Measurements from ENCODE around the gene DDX51. TPM values are rescaled to one million over a fixed set of nuclear protein-coding genes. Genes with fewer than 3 reads are reported as not detected.

DDX51 gene
- total RNA-seq, 1 experiment from 2014 or later: 38.1 TPM

GRCh38 chr12:132129007-132129406, 15.1 kb downstream of the DDX51 start:
- intact Hi-C loops (cut with micrococcal nuclease): no loop called here
- no peak overlapping the region for H3K4me2 ChIP-seq (ENCODE audit: low read length)
- ChIA-PET CTCF (no interaction called here), POLR2A (no interaction called here), RAD21 (ENCODE audit: low non-redundant PET in 1 of 2, low total read pairs in 2 of 2, uncharacterized antibody in 2 of 2, unreplicated experiment in 2 of 2) (no interaction called here)
- no peak for ATAC-seq
- H3K27me3 ChIP-seq (ENCODE audit: insufficient read depth, low read length): no peaks in the 10 kb centered on the region
- H3K9me2 ChIP-seq (ENCODE audit: insufficient read depth): no peaks in the 10 kb centered on the region
- H3K36me3 ChIP-seq (ENCODE audit: control insufficient read depth in 1 of 2, insufficient read depth in 2 of 2, low read length in 2 of 2): peaks cover 0 to 6% of the 10 kb centered on the region in 2 experiments; a peak in 1 of 4 replicates
- H2AFZ ChIP-seq (ENCODE audit: low read depth, low read length, poor library complexity, severe bottlenecking): no peak overlapping the region
- no peak for DNase-seq (ENCODE audit: low read depth, low spot score)
- H3K27ac ChIP-seq (ENCODE audit: low read depth, low read length): no peak overlapping the region
- no peaks in the 10 kb centered on the region for H3K79me2 ChIP-seq (ENCODE audit: insufficient read depth, low read length)
- no peak for TF ChIP-seq POLR2AphosphoS5 (IDR thresholded peaks at IDR 0.05; ENCODE audit: low read depth, low read length)
- TF ChIP-seq ELF1 (IDR thresholded peaks at IDR 0.05; ENCODE audit: borderline replicate concordance, low read depth): no peak
- TF ChIP-seq ATF3 (IDR thresholded peaks at IDR 0.05): no peak
- no peak for TF ChIP-seq REST (IDR thresholded peaks at IDR 0.05; ENCODE audit: low read depth)
- TF ChIP-seq SP1 (IDR thresholded peaks at IDR 0.05; ENCODE audit: low read depth): no peak
- TF ChIP-seq RAD21 (IDR thresholded peaks at IDR 0.05; ENCODE audit: low read depth): no peak
- no peak for TF ChIP-seq FOSL1 (IDR thresholded peaks at IDR 0.05; ENCODE audit: low read depth)
- TF ChIP-seq YY1 (IDR thresholded peaks at IDR 0.05; ENCODE audit: extremely low read depth, insufficient replicate concordance, low read depth, low read length): no peak
- TF ChIP-seq EZH2phosphoT487 (IDR thresholded peaks at IDR 0.05; ENCODE audit: borderline replicate concordance): no peak
- TF ChIP-seq ZBTB33 (IDR thresholded peaks at IDR 0.05; ENCODE audit: extremely low read depth, insufficient replicate concordance, low read length): no peak
- TF ChIP-seq POLR2A (IDR thresholded peaks at IDR 0.05; ENCODE audit: borderline replicate concordance, extremely low read depth, insufficient read depth, insufficient read length): no peak
- TF ChIP-seq CEBPB (IDR thresholded peaks at IDR 0.05; ENCODE audit: low read depth): no peak
- no peak for TF ChIP-seq ZFX (IDR thresholded peaks at IDR 0.05)
- no peak for TF ChIP-seq TCF7L2 (IDR thresholded peaks at IDR 0.05; ENCODE audit: borderline replicate concordance, extremely low read depth, insufficient read depth, insufficient read length)
- no peak for TF ChIP-seq MAX (IDR thresholded peaks at IDR 0.05)
- TF ChIP-seq SRF (IDR thresholded peaks at IDR 0.05; ENCODE audit: low read depth): no peak
- no peaks in the 10 kb centered on the region for H3K9me3 ChIP-seq (ENCODE audit: control insufficient read depth in 1 of 2, insufficient read depth in 1 of 2, low read depth in 1 of 2, low read length in 2 of 2)
- no TSS peak for BruUV-seq (replicated peaks)
- H4K20me1 ChIP-seq (ENCODE audit: insufficient read depth): no peaks in the 10 kb centered on the region
- H3K4me3 ChIP-seq (replicated peaks in 1 of 2; ENCODE audit: low read depth in 1 of 2, low read length in 2 of 2): no peak overlapping the region
- no peak overlapping the region for H3K9ac ChIP-seq (ENCODE audit: low read length)
- no peaks in the 10 kb centered on the region for H3K4me1 ChIP-seq (ENCODE audit: control insufficient read depth in 1 of 2, insufficient read depth in 2 of 2, low read length in 2 of 2)

Data from HCT116 (cell line).